ENCODE results near the gene COL6A3.
A peak's percentile ranks its signal among the peaks of the same experiment; 100 is the strongest.

Gene COL6A3

GRCh38 chr2:237444071-237444470, 30.1 kb upstream of the COL6A3 start:
- DNase-seq (ENCODE audit: low spot score) = no peak

- DNase-seq (ENCODE audit: low spot score) = no peak
These were observed 27.8 kb upstream of the COL6A3 start for GRCh38 chr2:237441605-237442274.

DNA sequence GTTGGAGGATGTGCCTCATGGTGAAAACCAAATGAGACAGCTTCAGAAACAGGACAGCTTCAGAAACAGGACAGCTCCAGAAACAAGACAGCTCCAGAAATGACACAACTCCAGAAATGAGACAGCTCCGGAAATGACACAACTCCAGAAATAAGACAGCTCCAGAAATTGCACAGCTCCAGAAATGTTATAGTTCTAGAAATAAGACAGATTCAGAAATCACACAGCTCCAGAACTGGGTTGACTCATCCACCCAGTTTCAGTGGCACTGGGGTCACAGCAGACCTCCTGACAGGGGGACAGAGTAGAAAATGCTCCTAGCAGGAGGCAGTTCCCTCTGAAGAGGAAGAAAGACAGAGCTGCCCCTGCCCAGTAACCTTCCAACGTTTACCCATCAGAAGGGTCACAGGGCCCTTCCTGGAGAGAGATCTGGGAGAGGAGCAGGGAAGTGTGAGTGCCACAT, 26.9 kb upstream of the COL6A3 start:
- no peak for DNase-seq (ENCODE audit: low spot score)

GRCh38 chr2:237438080-237438940, 24.3 kb upstream of the COL6A3 start:
- no peak for DNase-seq (ENCODE audit: low spot score)

DNA sequence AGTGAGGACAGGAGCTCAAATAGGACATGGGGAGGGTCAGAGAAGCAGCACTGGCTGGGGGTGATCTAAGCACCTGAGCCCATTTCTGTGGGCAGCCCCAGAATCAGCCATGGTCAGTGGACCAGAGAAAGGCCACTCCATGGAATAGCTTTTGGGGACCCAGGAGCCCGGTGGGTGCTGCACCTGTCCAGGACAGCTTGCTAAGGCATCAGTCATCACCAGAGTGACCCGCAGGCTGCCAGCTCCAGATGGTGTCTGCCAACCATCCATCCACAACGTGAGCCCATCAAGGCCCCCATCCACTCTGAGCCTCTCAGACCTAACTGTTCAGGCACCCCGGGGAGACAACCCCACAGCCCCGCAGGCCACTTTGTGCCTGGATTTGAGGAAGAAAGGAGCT, 23.6 kb upstream of the COL6A3 start:
- DNase-seq (ENCODE audit: low spot score) = no peak

DNA sequence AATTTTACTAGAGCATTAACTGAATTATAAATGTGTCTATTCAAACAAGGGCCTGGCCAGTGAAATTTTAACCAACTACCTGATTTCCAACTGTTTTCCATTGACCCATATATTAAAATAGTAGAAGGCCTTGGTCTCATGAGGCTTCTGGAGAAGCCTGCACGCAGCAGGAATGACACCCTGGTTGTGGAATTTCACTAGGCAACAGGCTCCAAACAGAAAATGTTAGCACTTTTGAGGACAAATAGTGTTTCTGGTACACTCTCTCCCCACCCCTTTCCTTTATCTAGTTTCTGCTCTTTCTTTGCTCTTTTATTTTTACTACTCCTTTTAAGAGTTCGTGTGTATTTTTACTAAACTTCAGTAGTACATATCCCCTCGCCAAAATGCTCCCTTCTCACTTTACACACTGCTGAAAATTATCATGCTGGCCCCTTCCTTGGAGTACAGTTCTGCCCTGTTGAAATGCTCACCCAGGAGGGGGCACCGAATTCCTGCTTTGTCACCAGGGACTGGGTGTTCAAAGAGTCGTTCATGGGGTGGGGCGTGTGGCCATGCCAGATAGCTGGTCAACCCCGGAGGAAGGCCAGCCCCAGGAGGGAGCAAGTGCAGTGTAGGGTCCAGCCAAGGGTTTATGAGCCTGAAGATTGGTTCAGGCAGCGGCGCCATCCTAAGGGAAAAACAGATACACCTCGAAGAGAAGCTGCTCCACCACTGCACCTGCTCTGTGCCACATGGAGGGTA, 22.1 kb upstream of the COL6A3 start:
- DNase-seq (ENCODE audit: low spot score) = no peak

DNA sequence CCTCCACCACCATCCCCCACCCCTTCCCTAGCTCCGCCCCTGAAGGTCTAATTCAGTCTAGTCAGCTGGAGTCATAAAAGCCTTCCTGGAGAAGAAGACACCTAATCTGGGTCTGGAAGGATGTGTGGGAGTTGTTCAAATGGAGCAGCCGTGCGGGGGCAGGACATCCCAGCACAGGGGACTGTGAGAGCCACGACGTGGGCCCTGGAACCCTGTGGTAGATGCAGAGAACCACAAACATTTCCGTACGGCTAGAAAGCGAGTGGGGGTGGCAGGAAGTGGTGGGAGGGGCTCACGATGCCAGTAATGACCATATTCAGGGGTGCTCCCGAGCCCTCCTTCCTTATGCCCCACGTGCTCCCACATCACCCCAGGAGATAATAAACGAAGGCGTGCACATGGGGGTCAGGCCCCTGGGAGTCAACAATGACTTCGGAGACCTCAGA, 20.9 kb upstream of the COL6A3 start:
- no peak for DNase-seq (ENCODE audit: low spot score)

- no peak for DNase-seq (ENCODE audit: low spot score)
These were observed 20.1 kb upstream of the COL6A3 start for GRCh38 chr2:237433920-237434676.

GRCh38 chr2:237432484-237433092, 18.6 kb upstream of the COL6A3 start:
- DNase-seq (ENCODE audit: low spot score) = no peak

DNA sequence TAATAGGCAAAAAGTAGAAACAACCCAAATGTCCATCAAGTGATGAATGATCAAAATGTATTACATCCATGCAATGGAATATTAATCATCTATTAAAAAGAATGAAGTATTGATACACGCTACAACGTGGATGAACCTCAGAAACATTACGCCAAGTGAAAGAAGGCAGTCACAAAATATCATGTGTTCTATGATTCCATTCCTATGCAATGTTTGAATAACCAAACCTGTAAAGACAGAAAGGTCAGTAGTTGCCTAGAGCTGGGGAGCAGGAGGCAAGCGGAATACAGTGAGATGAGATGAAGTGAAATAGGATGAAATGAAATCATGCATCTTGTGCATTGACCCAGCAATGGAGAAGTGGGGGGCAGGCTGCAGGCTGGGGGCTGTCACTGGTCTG, 17.9 kb upstream of the COL6A3 start:
- DNase-seq (ENCODE audit: low spot score) = no peak

- DNase-seq (ENCODE audit: low spot score) = no peak
These were observed 17.4 kb upstream of the COL6A3 start for GRCh38 chr2:237431372-237431771.

- DNase-seq (ENCODE audit: low spot score) = no peak
These were observed 16.9 kb upstream of the COL6A3 start for GRCh38 chr2:237430861-237431260.

- no peak for DNase-seq (ENCODE audit: low spot score)
These were observed 15.8 kb upstream of the COL6A3 start for GRCh38 chr2:237429753-237430152.

- DNase-seq (ENCODE audit: low spot score) = no peak
These were observed 14.0 kb upstream of the COL6A3 start for GRCh38 chr2:237427769-237428506.

GRCh38 chr2:237426517-237426916, 12.6 kb upstream of the COL6A3 start:
- peak; percentile 31 for DNase-seq (ENCODE audit: low spot score)

- no peak for DNase-seq (ENCODE audit: low spot score)
These were observed 11.4 kb upstream of the COL6A3 start for GRCh38 chr2:237425320-237425719.

DNA sequence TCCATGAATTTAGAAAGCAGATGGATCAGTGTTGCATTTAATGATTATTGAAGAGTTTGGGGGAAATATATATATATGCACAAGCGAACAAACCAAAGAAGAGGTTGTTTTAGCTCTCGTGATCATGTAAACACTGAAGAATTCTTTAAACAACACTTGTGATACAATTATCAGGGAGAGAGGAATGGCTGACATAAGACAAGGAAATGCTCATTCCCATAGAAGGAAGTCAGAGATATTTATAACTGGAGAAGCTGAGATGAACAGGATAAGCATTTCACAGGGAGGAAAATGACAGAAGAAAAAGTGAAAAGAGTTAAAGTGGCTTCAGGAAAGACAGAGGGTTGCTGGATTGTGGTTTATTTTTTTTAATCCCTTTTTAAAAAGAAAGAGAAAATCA, 10.6 kb upstream of the COL6A3 start:
- no peak for DNase-seq (ENCODE audit: low spot score)

- DNase-seq (ENCODE audit: low spot score) = no peak
These were observed 9.9 kb upstream of the COL6A3 start for GRCh38 chr2:237423891-237424290.

- DNase-seq (ENCODE audit: low spot score) = no peak
These were observed 8.3 kb upstream of the COL6A3 start for GRCh38 chr2:237422309-237422708.

- DNase-seq (ENCODE audit: low spot score) = peak; percentile 88
These were observed 7.7 kb upstream of the COL6A3 start for GRCh38 chr2:237421542-237422116.
